Measurements from ENCODE around the gene DAP. TPM values are rescaled to one million over a fixed set of nuclear protein-coding genes. Genes with fewer than 3 reads are reported as not detected.

Gene DAP
- total and polyA plus RNA-seq, 10 of the 15 experiments (the other 5 are each of a cell fraction or from before 2014, with no cell fraction given) = 12.9 to 130 (median 49.9) TPM

GRCh38 chr5:10680876-10681481 is 80.1 kb downstream of the DAP start:
- 95% methylated on average over 17 of the region's 17 CpGs for WGBS (ENCODE audit: insufficient coverage, insufficient replicate concordance, low lambda C conversion rate, missing lambda C conversion rate)
- Histone ChIP-seq H3K79me2 (ENCODE audit: control insufficient read depth, insufficient read depth, low read length) (peaks cover 5% of the 10 kb centered on the region), H3K9ac (ENCODE audit: control insufficient read depth, insufficient read depth, low read length) (no peak overlapping the region), H3K4me1 (ENCODE audit: control insufficient read depth, insufficient read depth, low read length) (peaks cover 17% of the 10 kb centered on the region), H3K9me3 (replicated peaks; ENCODE audit: control insufficient read depth, insufficient read depth, low read length) (no peaks in the 10 kb centered on the region; the same call in 2 of the 3 replicates), H3K27me3 (replicated peaks in 1 of 2; ENCODE audit: control insufficient read depth in 2 of 2, insufficient read depth in 2 of 2, low read length in 1 of 2) (no peaks in the 10 kb centered on the region), H3K4me3 (no peak overlapping the region), H2AFZ (ENCODE audit: control insufficient read depth, low read depth, low read length) (no peak overlapping the region), H3K36me3 (ENCODE audit: control insufficient read depth in 2 of 2, insufficient read depth in 2 of 2, low read length in 1 of 2) (peaks cover 27 to 33% of the 10 kb centered on the region in 2 experiments; a peak in 3 of 4 replicates), H3K4me2 (ENCODE audit: control insufficient read depth, insufficient read depth) (no peak overlapping the region), H3K27ac (ENCODE audit: control insufficient read depth, insufficient read depth) (no peak overlapping the region), H4K20me1 (ENCODE audit: control insufficient read depth, insufficient read depth) (no peaks in the 10 kb centered on the region)
- POLR2A ChIA-PET = no interaction called here
- intact Hi-C loops (cut with micrococcal nuclease; ENCODE audit: unreplicated experiment) = no loop called here
- no TSS peak for BruUV-seq (replicated peaks)
- DNase-seq (ENCODE audit: low read depth, low spot score) (no peak), ATAC-seq (no peak), FAIRE-seq (no peak)
- SMC1A ChIA-PET (ENCODE audit: uncharacterized antibody, unreplicated experiment) = no interaction called here
- RAD21 ChIA-PET (ENCODE audit: unreplicated experiment) = interaction anchor here (0.8 kb wide), 1 partner anchor 8 kb away, joined by 3 read pairs; no protein-coding TSS in a partner anchor
- in situ Hi-C loops (cut with MboI) = no loop called here
- CTCF ChIA-PET = no interaction called here
- no peak for TF ChIP-seq FOXM1 (IDR thresholded peaks at IDR 0.05; ENCODE audit: low read depth, low read length)
- TF ChIP-seq USF1 (IDR thresholded peaks at IDR 0.05; ENCODE audit: borderline replicate concordance, extremely low read length, insufficient read depth, low read depth, low read length) = no peak
- TF ChIP-seq CEBPZ (IDR thresholded peaks at IDR 0.05; ENCODE audit: low read depth, low read length) = no peak
- no peak for TF ChIP-seq ZSCAN29 (IDR thresholded peaks at IDR 0.05)
- TF ChIP-seq ZNF207 (IDR thresholded peaks at IDR 0.05; ENCODE audit: borderline replicate concordance) = no peak
- no peak for TF ChIP-seq NFYB (IDR thresholded peaks at IDR 0.05; ENCODE audit: insufficient read depth, low read depth, low read length)
- no peak for TF ChIP-seq ATF2 (IDR thresholded peaks at IDR 0.05; ENCODE audit: low read length)
- TF ChIP-seq TCF12 (IDR thresholded peaks at IDR 0.05; ENCODE audit: low read depth, low read length) = no peak
- TF ChIP-seq CTCF (IDR thresholded peaks at IDR 0.05 in 2 of 3, conservative IDR thresholded peaks at IDR 0.05 in 1 of 3; ENCODE audit: control insufficient read depth in 2 of 3, extremely low read depth in 1 of 3, insufficient read depth in 1 of 3, low read depth in 3 of 3, low read length in 3 of 3) = no peak
- no peak for TF ChIP-seq CHD4 (IDR thresholded peaks at IDR 0.05)
- TF ChIP-seq YBX1 (IDR thresholded peaks at IDR 0.05) = no peak
- TF ChIP-seq SREBF1 (IDR thresholded peaks at IDR 0.05; ENCODE audit: low read length) = no peak
- TF ChIP-seq IKZF1 (conservative IDR thresholded peaks at IDR 0.05) = no peak
- no peak for TF ChIP-seq BHLHE40 (IDR thresholded peaks at IDR 0.05; ENCODE audit: borderline replicate concordance in 1 of 2, low read depth in 2 of 2, low read length in 1 of 2)
- no peak for TF ChIP-seq SIX5 (IDR thresholded peaks at IDR 0.05; ENCODE audit: low read depth, low read length, severe bottlenecking)
- no peak for TF ChIP-seq CBX3 (IDR thresholded peaks at IDR 0.05; ENCODE audit: borderline replicate concordance, low read depth)

Measured in GM12878 (cell line).